ENCODE results near the gene MLXIP. TPM values are rescaled to one million over a fixed set of nuclear protein-coding genes. Genes with fewer than 3 reads are reported as not detected.

The MLXIP gene
- polyA plus RNA-seq, 1 donor from 2014 or later = 9.2 TPM

DNA sequence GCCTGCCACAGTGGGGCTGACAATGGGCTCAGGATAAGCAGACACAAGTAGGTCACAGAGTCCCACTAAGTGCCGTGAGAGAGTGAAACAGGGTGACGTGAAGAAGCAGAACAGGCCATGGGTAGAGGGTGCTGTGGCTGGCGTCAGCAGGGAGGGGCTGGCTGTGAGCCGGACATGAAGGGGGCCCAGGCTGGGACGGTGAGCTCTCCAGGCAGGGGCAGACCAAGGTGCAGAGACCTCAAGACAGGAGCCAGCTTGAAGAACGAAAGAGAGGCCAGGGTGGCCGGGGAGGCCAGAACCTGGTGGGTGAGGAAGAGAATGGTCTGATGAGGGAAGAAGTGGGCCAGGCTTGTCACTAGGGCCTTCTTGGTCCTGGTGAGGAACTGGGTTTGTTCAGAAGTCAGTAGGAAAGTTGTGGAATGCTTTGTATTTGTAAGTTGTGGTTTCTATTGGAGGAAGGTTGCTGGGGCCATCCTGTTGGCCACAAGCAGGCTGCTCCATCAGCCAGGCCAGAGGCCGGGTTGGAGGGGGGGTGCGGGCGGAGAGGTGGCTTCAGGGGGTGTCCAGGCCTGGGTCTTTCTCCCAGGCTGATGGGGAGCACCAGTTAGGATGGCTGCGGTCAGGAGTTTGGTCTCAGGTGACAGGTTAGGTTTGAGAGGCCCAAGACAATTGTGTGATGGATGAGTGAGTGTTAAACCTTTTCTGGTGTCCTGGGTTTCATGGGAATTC lies 21.4 kb upstream of the MLXIP start:
- H3K4me2 ChIP-seq (ENCODE audit: low read length) = no peak overlapping the region
- H4K20me1 ChIP-seq (ENCODE audit: insufficient read depth) = no peaks in the 10 kb centered on the region
- H3K27me3 ChIP-seq (ENCODE audit: insufficient read depth, low read depth, low read length) = no peaks in the 10 kb centered on the region
- no peaks in the 10 kb centered on the region for H3K9me2 ChIP-seq (ENCODE audit: insufficient read depth, low read length)
- H3K79me2 ChIP-seq (replicated peaks; ENCODE audit: insufficient read depth, low read length) = no peaks in the 10 kb centered on the region
- no peak overlapping the region for H3K9ac ChIP-seq (ENCODE audit: low read length)
- H3K36me3 ChIP-seq (ENCODE audit: insufficient read depth, low read length) = no peaks in the 10 kb centered on the region
- no peak overlapping the region for H3K27ac ChIP-seq (ENCODE audit: low read length)
- no peak overlapping the region for H2AFZ ChIP-seq (ENCODE audit: low read depth, low read length)
- no peak overlapping the region for H3K4me3 ChIP-seq (ENCODE audit: low read length)
- no peaks in the 10 kb centered on the region for H3F3A ChIP-seq (ENCODE audit: insufficient read depth, low read length, poor library complexity, severe bottlenecking)
- H3K9me3 ChIP-seq (ENCODE audit: low read length) = no peaks in the 10 kb centered on the region
- TF ChIP-seq RAD21 (conservative IDR thresholded peaks at IDR 0.05) (no peak), EP300 (conservative IDR thresholded peaks at IDR 0.05; ENCODE audit: poor library complexity, severe bottlenecking) (no peak), MXI1 (conservative IDR thresholded peaks at IDR 0.05; ENCODE audit: poor library complexity, severe bottlenecking) (no peak), TAF1 (IDR thresholded peaks at IDR 0.05; ENCODE audit: low read depth) (no peak), SMC3 (conservative IDR thresholded peaks at IDR 0.05; ENCODE audit: poor library complexity) (no peak), POLR2AphosphoS5 (IDR thresholded peaks at IDR 0.05) (no peak), EZH2 (IDR thresholded peaks at IDR 0.05; ENCODE audit: borderline replicate concordance, insufficient read depth, low read length, poor library complexity, severe bottlenecking) (no peak)
- TF ChIP-seq, protein P1, sequence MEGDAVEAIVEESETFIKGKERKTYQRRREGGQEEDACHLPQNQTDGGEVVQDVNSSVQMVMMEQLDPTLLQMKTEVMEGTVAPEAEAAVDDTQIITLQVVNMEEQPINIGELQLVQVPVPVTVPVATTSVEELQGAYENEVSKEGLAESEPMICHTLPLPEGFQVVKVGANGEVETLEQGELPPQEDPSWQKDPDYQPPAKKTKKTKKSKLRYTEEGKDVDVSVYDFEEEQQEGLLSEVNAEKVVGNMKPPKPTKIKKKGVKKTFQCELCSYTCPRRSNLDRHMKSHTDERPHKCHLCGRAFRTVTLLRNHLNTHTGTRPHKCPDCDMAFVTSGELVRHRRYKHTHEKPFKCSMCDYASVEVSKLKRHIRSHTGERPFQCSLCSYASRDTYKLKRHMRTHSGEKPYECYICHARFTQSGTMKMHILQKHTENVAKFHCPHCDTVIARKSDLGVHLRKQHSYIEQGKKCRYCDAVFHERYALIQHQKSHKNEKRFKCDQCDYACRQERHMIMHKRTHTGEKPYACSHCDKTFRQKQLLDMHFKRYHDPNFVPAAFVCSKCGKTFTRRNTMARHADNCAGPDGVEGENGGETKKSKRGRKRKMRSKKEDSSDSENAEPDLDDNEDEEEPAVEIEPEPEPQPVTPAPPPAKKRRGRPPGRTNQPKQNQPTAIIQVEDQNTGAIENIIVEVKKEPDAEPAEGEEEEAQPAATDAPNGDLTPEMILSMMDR (IDR thresholded peaks at IDR 0.05; ENCODE audit: poor library complexity, severe bottlenecking) = no peak
- TF ChIP-seq, protein P2, sequence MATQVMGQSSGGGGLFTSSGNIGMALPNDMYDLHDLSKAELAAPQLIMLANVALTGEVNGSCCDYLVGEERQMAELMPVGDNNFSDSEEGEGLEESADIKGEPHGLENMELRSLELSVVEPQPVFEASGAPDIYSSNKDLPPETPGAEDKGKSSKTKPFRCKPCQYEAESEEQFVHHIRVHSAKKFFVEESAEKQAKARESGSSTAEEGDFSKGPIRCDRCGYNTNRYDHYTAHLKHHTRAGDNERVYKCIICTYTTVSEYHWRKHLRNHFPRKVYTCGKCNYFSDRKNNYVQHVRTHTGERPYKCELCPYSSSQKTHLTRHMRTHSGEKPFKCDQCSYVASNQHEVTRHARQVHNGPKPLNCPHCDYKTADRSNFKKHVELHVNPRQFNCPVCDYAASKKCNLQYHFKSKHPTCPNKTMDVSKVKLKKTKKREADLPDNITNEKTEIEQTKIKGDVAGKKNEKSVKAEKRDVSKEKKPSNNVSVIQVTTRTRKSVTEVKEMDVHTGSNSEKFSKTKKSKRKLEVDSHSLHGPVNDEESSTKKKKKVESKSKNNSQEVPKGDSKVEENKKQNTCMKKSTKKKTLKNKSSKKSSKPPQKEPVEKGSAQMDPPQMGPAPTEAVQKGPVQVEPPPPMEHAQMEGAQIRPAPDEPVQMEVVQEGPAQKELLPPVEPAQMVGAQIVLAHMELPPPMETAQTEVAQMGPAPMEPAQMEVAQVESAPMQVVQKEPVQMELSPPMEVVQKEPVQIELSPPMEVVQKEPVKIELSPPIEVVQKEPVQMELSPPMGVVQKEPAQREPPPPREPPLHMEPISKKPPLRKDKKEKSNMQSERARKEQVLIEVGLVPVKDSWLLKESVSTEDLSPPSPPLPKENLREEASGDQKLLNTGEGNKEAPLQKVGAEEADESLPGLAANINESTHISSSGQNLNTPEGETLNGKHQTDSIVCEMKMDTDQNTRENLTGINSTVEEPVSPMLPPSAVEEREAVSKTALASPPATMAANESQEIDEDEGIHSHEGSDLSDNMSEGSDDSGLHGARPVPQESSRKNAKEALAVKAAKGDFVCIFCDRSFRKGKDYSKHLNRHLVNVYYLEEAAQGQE (IDR thresholded peaks at IDR 0.05; ENCODE audit: borderline replicate concordance) = no peak

DNA sequence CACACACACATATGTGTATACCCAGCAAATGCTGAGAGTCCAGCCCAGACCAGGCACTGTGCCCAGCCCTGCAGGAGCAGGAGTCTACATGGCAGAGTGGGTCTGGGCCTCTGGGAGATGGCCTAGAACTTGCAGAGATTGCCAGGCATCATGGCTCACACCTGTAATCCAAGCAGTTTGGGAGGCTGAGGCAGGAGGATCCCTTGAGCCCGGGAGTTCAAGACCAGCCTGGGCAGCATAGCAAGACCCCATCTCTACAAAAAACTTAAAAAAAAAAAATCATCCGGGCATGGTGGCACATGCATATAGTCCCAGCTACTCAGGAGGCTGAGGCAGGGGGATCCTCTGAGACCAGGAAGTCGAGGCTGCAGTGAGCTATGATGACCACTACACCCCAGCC lies 20.8 kb upstream of the MLXIP start:
- Histone ChIP-seq H3K9me3 (ENCODE audit: low read length) (no peaks in the 10 kb centered on the region), H3K27ac (ENCODE audit: low read length) (no peak overlapping the region), H3K4me2 (ENCODE audit: low read length) (no peak overlapping the region), H3K9me2 (ENCODE audit: insufficient read depth, low read length) (no peaks in the 10 kb centered on the region), H3K79me2 (replicated peaks; ENCODE audit: insufficient read depth, low read length) (no peaks in the 10 kb centered on the region), H3K27me3 (ENCODE audit: insufficient read depth, low read depth, low read length) (no peaks in the 10 kb centered on the region), H3K9ac (ENCODE audit: low read length) (no peak overlapping the region), H3K4me3 (ENCODE audit: low read length) (no peak overlapping the region), H3F3A (ENCODE audit: insufficient read depth, low read length, poor library complexity, severe bottlenecking) (no peaks in the 10 kb centered on the region), H2AFZ (ENCODE audit: low read depth, low read length) (no peak overlapping the region), H4K20me1 (ENCODE audit: insufficient read depth) (no peaks in the 10 kb centered on the region), H3K36me3 (ENCODE audit: insufficient read depth, low read length) (no peaks in the 10 kb centered on the region)
- TF ChIP-seq, protein P2 (IDR thresholded peaks at IDR 0.05; ENCODE audit: borderline replicate concordance) = no peak
- TF ChIP-seq EP300 (conservative IDR thresholded peaks at IDR 0.05; ENCODE audit: poor library complexity, severe bottlenecking) = no peak
- TF ChIP-seq RAD21 (conservative IDR thresholded peaks at IDR 0.05) = no peak
- TF ChIP-seq EZH2 (IDR thresholded peaks at IDR 0.05; ENCODE audit: borderline replicate concordance, insufficient read depth, low read length, poor library complexity, severe bottlenecking) = no peak

All from neural cell (in vitro differentiated cells).